GM18505 (cell line): ENCODE data around the gene TEC.
"Not testable (repeated sequence)": the region's sequence is repeated elsewhere in the genome, so short reads cannot be mapped to it uniquely, and the experiment has no call there.

Source experiments
- ATAC-seq: cut with Tn5 transposase; IDR thresholded peaks from one replicate; pipeline ENCODE4 v1.9.1; 2021; ENCODE audit not compliant: unreplicated experiment
- POLR2A ChIP-seq: IDR thresholded peaks from 4 replicates; pipeline ENCODE4 v1.6.1; 2011; ENCODE audit warnings: borderline replicate concordance; ENCODE audit not compliant: insufficient read depth, insufficient read length; ENCODE audit errors: extremely low read depth

TEC gene

DNA sequence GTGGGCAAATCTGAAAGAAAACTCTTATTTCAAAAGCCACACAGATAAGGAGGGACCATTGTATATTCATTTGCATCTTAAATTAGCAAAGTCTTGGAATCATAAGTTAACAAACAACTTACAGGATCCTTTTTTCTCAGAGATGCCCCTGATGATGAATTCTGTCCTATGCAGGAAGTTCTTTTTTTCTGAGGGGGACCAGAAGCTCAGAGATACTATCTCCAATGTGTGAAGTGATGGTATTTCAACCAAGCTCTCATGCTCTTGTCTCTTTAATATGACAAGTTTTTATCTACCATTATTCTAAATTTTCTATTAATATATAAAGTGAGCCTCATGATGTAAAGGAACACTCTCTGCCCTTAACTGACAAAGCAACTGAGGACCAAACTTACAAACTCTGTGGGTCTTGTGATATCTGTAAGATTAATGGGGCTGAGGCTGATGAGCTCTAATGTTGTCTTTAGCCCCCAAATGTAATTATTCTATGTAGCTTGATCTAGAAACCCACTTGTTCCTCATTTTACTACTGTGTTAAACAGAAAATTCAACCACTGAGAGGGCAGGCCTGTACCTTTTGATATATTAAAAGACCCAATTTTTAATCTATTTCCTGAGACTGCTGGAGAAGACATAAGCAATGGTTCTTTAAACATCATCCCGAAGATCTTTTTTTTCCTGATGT is 27.0 kb downstream of the TEC start:
- ATAC-seq: no peak
- no peak for TF ChIP-seq POLR2A

GRCh38 chr4:48241731-48242130 is 27.9 kb downstream of the TEC start:
- TF ChIP-seq POLR2A: no peak
- ATAC-seq: no peak

DNA sequence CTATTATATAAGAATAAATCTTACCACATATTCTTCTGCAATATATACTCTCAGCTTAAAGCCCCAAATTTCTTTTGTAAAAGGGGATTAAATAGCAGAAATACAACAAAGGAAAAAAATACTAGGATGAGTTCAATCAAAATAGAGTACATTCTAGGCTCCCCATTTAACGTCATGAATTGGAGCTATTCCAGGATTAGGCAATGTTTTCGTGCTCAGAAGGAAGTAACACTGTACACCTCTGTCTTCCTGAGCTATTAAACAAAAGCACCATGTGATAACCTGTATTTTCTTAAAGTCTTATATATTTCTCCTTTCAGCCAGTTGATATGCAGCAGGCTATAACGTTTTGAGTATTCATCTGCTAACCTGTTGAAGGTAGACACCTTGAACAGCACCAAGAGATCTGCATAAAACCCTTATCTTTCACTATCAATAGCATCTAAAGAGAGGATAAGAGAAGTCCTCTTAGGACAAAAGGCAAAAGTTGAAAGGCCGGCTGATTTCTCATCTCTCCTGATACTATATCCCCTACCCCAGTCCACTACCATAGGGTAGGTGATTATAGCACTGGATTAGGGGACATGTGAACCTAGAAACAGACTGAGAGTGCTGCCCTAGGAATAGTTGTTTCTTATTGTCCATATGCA is 31.5 kb downstream of the TEC start:
- TF ChIP-seq POLR2A: no peak
- no peak for ATAC-seq

- no peak for TF ChIP-seq POLR2A
- no peak for ATAC-seq
These were observed 34.6 kb downstream of the TEC start for GRCh38 chr4:48235050-48235449.

DNA sequence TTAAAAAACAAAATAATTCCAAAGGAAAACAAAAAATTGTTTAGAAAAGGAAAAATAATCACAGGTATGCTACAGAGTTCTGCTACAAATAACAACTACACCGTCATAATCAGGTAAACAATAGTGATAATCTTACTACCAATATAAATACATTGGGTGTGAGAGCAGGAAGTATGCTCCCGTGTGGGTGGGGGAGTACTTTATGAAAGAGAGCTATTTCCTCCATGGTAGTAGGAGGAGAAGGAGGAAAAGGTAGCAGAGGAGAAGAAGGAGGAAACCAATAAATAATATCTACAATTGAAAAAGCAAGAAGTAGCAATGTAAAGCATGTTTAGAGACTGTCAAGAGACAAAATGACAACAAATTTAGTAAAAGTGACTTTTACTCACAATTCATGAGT is 35.1 kb downstream of the TEC start:
- no peak for TF ChIP-seq POLR2A

DNA sequence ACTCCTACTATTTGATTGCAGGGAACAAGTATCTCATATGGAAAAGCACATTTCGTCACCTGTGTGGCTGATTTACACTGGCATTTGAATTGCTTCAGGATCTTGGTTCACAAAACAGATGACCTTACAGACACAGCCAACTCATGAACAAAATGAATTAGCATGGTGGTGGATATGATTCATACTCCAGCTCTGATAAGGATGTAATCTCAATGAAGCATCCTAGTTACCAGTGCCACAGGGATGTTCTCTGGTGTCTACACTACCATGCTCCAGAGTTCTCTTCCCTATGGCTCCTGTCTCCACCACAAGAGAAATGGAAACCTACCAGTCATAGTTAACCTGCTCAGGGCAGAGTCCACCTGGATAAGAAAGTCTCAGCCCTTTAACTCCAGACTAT is 40.7 kb downstream of the TEC start:
- TF ChIP-seq POLR2A: no peak
- ATAC-seq: no peak

More for the DNA sequence above, 35.1 kb downstream of the TEC start:
- no peak for ATAC-seq

DNA sequence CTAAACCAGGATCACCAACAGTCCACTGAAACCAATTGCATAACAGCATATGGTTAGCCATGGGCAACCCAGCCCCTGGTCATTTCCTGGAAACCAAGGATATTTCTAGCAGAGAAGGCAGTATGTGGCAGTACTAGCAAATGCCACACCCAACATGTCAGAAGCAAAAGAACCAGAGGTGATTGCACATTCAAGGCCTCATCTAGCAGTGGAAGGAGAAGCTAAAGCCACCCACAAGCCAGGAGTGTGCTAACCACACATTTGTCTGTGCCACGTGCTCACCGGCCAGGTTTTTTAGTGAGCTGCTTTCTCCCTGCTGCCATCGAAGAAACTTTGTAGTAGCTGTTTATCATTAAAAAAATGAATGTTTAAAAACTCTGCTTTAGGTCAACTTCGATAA is 42.0 kb downstream of the TEC start:
- TF ChIP-seq POLR2A: no peak

GRCh38 chr4:48226199-48226598 is 43.4 kb downstream of the TEC start:
- no peak for TF ChIP-seq POLR2A
- no peak for ATAC-seq

More for the DNA sequence above, 42.0 kb downstream of the TEC start:
- ATAC-seq: no peak

DNA sequence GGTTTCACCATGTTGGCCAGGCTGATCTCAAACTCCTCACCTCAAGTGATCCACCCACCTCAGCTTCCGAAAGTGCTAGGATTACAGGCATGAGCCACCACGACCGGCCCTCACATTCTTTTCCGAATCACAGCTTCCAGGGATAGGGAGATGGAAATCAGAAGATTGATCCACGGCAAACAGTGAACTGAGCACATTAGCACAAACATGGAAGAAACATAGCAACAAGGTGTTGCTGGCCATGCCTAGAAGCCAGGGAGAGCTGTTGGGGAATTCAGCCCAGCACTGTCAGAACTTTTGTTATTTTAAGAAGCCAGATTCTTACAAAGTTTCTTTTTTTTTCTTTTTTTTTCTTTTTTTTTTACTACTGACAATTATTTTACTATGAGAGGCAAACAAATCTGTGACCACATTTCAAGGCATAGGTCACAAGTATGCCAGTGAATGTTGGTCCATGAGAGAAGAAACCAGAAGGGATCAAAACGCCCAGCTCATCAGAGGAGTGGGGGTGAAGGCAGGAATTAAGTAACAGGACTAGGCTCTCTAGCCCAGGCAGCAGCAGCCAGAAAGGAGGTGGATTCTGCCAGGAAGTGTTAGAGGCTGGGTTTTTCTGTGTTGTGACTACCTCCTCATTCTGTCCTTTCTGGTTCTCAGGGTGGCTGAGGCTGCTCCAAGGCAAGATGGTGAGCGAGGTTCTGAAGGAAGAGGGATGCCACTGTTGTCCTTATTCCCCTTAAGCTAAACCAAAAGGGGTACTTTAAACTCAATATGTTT is 44.1 kb downstream of the TEC start:
- TF ChIP-seq POLR2A: no peak
- no peak for ATAC-seq

DNA sequence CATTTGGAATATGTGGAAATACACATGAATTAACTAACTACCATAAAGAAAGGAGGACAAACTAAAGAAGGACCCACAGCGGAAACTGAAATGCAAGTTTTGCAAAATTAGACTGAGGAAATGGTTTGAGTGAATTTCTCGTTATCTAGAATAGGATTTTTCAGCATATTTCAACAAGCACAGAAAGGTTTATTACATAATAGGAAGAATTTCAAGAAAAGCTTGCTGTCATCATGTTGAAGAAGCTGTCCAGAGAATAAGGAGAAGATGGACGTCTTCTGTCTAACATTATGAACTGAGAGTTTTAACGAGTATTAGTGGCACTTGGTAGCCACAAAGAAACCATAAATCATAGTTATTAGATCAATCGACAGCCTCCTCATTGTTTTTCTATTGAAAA is 45.0 kb downstream of the TEC start:
- TF ChIP-seq POLR2A: no peak
- no peak for ATAC-seq

- no peak for TF ChIP-seq POLR2A
- no peak for ATAC-seq
These were observed 45.9 kb downstream of the TEC start for GRCh38 chr4:48223633-48224295.

DNA sequence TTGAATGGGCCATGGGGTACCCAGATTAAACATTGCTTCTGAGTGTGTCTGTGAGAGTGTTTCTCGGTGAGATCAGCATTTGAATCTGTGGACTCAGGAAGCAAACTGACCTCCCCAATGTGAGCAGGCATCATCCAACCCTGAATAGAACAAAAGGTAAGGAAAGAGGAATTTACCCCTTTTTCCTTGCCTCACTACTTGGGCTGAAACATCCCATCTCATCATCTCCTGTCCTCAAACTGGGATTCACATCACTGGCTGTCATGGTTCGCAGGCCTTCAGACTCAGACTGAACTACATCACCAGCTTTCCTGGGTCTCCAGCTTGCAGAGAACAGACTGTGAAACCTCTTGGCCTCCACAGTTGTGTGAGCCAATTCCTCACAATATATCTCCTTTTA is 47.1 kb downstream of the TEC start:
- ATAC-seq: no peak
- TF ChIP-seq POLR2A: no peak

GRCh38 chr4:48219430-48219829 is 50.2 kb downstream of the TEC start:
- ATAC-seq: not testable (repeated sequence)

GRCh38 chr4:48216563-48216962 is 53.1 kb downstream of the TEC start:
- TF ChIP-seq POLR2A: no peak
- no peak for ATAC-seq

DNA sequence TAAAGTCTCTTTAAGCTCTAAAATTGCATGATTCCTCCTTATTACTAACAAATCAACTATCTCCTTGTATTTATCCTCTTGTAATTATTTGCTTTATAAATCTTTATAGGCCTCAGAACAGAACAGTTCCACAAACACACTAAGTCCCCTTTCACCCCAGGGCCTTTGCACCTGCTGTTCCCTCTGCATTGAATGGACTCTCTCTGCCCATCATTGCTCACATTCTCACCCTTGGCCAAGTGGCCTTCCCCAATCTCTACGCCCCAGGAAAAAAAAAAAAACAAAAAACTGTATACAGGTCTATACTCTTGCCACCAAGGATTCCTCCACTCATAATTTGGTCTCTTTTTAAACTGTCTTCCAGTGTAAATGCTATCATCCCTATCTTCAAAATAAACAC is 53.7 kb downstream of the TEC start:
- TF ChIP-seq POLR2A: no peak
- no peak for ATAC-seq
